Tibial nerve (tissue), 3 donors: ENCODE results near the gene TTC24.

Experiments used
- CTCF ChIP-seq, 5 experiments: fragments of 200-600 bp in 3 of 5; fragments of 450-650 bp in 2 of 5; sonication (generic) in 3 of 5; IDR thresholded peaks; one replicate each; pipeline ENCODE4 v1.5.1; 2016 to 2019; ENCODE audit warnings: antibody characterized with exemption in 5 of 5, mild to moderate bottlenecking in 3 of 5, moderate library complexity in 2 of 5
- POLR2A ChIP-seq, 2 donors: fragments of 450-650 bp; IDR thresholded peaks; one replicate each; pipeline ENCODE4 v1.6.1; 2017; ENCODE audit warnings: antibody characterized with exemption in 2 of 2, mild to moderate bottlenecking in 2 of 2, moderate library complexity in 2 of 2

- TF ChIP-seq POLR2A (IDR thresholded peaks at IDR 0.05) = no peak
- TF ChIP-seq CTCF (IDR thresholded peaks at IDR 0.05) = peak in 1 of 5 experiments; percentile 12
Measured at GRCh38 chr1:156626079-156626438, 46.5 kb downstream of the TTC24 start.
